ENCODE measurements around the gene PTCSC3.

DNA sequence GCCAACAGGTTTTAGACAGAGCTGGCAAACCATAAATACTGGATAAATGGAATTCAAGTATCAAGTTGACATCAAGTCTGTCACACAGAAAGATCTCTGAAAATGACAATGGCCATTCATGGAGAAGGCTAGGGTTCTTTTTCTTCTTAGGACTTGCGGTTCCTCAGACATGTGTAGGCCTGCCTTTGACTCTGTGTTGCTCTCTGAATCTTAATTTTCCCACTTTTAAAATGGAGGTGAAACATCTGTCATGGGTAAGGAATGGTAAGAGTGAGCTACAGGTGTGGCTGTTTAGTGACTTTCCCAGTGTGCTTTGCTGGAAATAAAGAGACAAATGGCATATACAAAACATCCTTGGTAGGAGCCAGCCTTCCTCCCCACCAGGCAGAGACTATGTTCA, 79.2 kb downstream of the PTCSC3 start:
- TF ChIP-seq, protein P1, sequence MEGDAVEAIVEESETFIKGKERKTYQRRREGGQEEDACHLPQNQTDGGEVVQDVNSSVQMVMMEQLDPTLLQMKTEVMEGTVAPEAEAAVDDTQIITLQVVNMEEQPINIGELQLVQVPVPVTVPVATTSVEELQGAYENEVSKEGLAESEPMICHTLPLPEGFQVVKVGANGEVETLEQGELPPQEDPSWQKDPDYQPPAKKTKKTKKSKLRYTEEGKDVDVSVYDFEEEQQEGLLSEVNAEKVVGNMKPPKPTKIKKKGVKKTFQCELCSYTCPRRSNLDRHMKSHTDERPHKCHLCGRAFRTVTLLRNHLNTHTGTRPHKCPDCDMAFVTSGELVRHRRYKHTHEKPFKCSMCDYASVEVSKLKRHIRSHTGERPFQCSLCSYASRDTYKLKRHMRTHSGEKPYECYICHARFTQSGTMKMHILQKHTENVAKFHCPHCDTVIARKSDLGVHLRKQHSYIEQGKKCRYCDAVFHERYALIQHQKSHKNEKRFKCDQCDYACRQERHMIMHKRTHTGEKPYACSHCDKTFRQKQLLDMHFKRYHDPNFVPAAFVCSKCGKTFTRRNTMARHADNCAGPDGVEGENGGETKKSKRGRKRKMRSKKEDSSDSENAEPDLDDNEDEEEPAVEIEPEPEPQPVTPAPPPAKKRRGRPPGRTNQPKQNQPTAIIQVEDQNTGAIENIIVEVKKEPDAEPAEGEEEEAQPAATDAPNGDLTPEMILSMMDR (IDR thresholded peaks at IDR 0.05; ENCODE audit: low read depth, low read length, poor library complexity, severe bottlenecking): no peak
- TF ChIP-seq EZH2phosphoT487 (IDR thresholded peaks at IDR 0.05; ENCODE audit: borderline replicate concordance, low read length): no peak

Measured in DOHH2 (cell line).